Spleen (tissue), 7 donors: ENCODE results near the gene ADAP1.

Source experiments
- CTCF ChIP-seq, 11 experiments: fragments of 200-600 bp in 7 of 11; fragments of 450-650 bp in 4 of 11; sonication (generic) in 4 of 11; IDR thresholded peaks in 8 of 11; conservative IDR thresholded peaks in 3 of 11; 1 replicate in 7 of 11; 2 replicates in 4 of 11; pipeline versions ENCODE4 v1.4.0 to v1.8.0; 2016 to 2021; ENCODE audit warnings: antibody characterized with exemption in 11 of 11, inconsistent platforms in 4 of 11, mild to moderate bottlenecking in 1 of 11
- POLR2AphosphoS5 ChIP-seq, 3 donors: sonication (generic); formaldehyde crosslinking; IDR thresholded peaks; one replicate each; pipeline ENCODE4 v1.5.1; 2017; ENCODE audit warnings: antibody characterized with exemption in 3 of 3
- donor health status: DM: no; HTN: no; CAD: no; lungs with moderate emphysema.
- donor health status: DM: no; HTN: no; CAD: no.
- donor health status: DM: no; HTN: no; CAD: no.

GRCh38 chr7:910441-910861, 44.0 kb downstream of the ADAP1 start:
- no peak for TF ChIP-seq CTCF (IDR thresholded peaks at IDR 0.05 in 8 of 11, conservative IDR thresholded peaks at IDR 0.05 in 3 of 11)
- TF ChIP-seq POLR2AphosphoS5 (IDR thresholded peaks at IDR 0.05): no peak
